Fibroblast of mammary gland (primary cell): ENCODE results near the gene LRMDA.

ENCODE experiments used
- DNase-seq: peaks from one replicate; pipeline ENCODE4 v3.0.0-alpha.2; 2010; ENCODE audit warnings: low read depth
- H3K4me3 ChIP-seq: 2 replicates; pipeline ENCODE4 v1.5.1; 2011; ENCODE audit warnings: low read depth, mild to moderate bottlenecking, low read length, moderate library complexity; ENCODE audit not compliant: control insufficient read depth
- CTCF ChIP-seq: conservative IDR thresholded peaks from 2 replicates; pipeline ENCODE4 v1.5.1; 2011; ENCODE audit warnings: low read depth, low read length, inconsistent platforms; ENCODE audit not compliant: control insufficient read depth, insufficient read depth

Gene LRMDA

GRCh38 chr10:76231286-76231934 lies 800.0 kb downstream of the LRMDA start:
- DNase-seq = no peak
- H3K4me3 ChIP-seq = no peak overlapping the region
- TF ChIP-seq CTCF = no peak

- TF ChIP-seq CTCF = no peak
- H3K4me3 ChIP-seq = no peak overlapping the region
- DNase-seq = no peak
Measured at GRCh38 chr10:76234499-76235226, 803.2 kb downstream of the LRMDA start.

DNA sequence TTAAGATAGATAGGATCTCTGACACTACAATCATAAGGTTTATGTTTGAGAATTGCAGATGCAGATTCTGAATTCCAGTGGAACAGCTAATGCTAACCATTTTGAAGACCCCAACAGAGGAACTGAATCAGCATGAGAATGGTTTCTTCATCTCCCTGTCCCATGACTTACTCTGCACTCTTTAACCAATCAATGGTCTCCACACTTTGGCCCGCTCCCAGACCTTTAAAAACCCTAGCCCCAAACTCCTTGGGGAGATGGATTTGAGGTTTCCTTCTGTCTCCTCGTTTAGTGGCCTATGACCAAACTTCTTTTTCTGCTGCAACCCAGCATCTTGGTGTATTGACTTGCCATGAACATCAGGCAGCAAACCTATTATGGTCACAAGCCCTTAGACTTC lies 804.9 kb downstream of the LRMDA start:
- H3K4me3 ChIP-seq = no peak overlapping the region
- peak; percentile 23 for DNase-seq
- no peak for TF ChIP-seq CTCF

DNA sequence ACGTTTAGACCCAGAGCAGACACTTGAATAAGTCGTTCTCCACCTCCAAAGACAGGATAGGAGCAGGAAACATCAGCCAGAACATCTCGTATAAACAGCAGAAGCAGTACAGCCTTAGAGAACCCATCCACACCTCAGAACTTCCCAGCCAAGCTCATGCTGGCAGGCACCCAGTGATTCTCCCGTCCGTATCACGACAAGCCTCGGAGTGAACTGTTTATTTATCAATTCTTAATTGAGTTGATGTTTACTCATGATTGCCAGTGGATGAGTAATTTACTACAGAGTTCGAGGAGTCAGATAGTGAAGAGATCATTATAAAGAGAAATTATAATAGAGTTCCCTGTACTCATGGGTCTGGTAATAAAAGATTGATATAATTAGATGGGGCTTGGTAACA lies 811.5 kb downstream of the LRMDA start:
- no peak overlapping the region for H3K4me3 ChIP-seq
- DNase-seq = no peak
- no peak for TF ChIP-seq CTCF

DNA sequence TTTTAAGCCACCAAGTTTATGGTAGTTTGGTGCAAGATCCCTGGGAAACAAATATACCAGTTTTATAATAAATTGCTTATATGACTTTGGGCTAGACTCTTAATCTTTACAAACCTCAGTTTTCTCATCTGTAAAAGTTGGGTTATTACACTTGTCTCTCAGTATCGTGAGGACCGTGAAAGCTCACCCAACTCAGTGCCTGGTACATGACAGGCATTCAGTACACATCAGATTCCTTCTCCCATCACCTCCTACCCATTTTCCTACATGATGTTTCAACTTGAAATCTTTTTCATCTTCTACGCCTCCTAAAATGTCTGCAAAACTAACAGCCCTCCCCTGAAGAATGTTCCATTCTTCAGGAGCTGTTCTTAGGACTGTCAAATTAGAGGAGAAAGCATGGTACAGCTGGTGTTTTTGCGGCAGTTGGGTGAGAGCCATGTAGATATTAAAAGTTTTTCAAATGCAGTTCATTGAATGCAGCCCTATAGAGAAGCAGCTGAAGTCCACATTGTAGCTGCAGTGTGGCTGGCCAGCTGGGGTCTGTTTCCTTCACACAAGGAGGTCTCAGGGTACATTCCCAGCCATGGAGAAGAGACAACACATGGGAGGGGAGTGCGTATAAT lies 812.8 kb downstream of the LRMDA start:
- no peak for DNase-seq
- H3K4me3 ChIP-seq = no peak overlapping the region
- TF ChIP-seq CTCF = no peak

- TF ChIP-seq CTCF = no peak
- H3K4me3 ChIP-seq = no peak overlapping the region
- no peak for DNase-seq
Measured at GRCh38 chr10:76245951-76246495, 814.6 kb downstream of the LRMDA start.
